GM21786 (cell line): ENCODE results near the gene MRTFA.
A peak's percentile ranks its signal among the peaks of the same experiment; 100 is the strongest.
"Not testable (repeated sequence)": the region's sequence is repeated elsewhere in the genome, so short reads cannot be mapped to it uniquely, and the experiment has no call there.

ENCODE experiments used
- ATAC-seq: cut with Tn5 transposase; IDR thresholded peaks from one replicate; pipeline ENCODE4 v1.9.1; 2021; ENCODE audit not compliant: unreplicated experiment

MRTFA gene

DNA sequence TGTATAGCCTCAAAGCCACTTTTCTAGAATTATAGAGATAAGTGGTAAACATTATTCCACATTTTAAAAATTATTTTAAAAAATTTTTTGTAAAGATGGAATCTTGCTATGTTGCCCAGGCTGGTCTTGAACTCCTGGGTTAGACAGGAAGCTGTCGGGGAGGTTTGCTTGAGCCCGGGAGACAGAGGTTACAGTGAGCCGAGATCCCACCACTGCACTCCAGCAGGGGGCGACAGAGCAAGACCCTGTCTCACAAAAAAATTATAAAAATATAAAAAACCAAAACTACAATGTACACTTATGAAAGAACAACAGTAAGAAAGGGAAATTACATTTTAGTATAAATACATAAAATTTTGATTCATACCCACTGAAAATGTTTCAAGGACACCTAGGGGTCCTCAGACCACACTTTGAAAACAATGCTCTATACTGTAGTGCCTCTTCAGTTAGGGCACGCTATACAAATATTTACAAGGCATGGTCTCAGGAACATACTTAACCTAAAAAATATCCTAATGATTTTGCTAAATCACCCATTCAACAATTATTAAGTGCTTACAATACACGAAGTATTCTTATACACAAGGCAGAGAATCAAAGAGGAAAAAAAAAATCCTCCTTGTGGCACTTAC, 111.2 kb downstream of the MRTFA start:
- no peak for ATAC-seq

DNA sequence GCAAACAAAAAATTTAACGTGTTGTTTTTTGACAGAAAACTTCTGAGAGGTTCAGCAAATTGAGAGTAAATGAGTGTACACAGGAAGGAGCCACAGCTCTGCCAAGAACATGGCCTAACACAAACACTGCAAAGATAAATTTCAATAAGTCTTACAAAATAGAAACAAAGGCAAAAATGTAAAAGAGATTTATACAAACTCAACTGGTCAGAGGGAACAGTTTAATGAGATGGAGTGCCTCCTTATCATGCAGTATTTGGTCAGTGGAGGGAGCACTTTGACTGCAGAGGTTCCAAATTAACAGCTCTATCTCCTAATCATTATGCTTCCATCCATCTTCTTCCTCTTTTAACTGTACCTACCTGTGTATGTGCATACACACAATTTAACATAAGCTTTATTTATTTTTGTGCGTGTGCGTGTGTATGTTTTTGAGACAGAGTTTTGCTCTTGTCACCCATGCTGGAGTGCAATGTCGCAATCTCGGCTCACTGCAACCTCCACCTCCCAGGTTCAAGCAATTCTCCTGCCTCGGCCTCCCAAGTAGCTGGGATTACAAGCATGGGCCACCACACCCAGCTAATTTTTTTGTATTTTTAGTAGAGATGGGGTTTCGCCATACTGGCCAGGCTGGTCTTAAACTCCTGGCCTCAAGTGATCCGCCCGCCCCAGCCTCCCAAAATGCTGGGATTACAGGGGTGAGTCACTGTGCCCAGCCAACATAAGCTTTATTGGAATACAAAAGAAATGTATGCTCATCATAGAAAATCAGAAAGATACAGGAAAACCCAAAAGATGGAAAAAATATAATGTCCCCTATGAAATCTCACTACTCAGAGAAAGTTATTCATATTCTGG, 111.9 kb downstream of the MRTFA start:
- ATAC-seq: no peak

DNA sequence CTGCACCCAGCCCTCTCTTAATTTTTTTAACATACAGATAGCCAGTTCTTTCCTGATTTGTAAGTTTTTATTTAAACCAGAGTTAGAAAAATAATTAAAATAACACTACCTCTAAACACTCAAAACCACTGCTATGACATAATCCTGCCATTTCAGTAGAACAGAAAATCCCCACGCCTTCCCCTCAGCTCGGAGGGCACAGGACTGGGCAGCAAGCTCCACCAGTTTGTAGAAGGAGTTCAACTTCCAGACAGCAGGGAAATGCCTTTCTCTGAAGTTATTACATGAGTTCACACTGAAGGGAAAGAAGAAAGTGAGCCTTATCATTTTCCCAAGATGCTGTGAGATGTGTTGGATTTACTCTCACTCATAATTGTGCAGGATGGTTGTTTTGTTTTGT, 114.4 kb downstream of the MRTFA start:
- ATAC-seq: no peak

DNA sequence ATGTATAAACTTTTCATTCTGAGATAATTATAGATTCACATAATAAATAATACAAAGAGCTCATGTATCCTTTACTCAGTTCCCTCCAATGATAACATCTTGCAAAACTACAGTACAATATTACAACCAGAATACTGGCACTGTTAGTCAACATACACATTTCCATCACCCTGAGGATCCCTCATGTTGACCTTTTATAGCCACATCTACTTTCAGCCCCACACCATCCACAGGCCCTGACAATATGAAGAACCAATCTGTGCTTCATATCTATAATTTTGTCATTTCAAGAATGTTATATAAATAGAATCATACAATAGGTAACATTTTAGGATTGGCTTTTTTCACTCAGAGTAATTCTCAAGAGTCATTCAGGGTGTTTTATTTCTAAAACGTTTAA, 115.5 kb downstream of the MRTFA start:
- ATAC-seq: no peak

- ATAC-seq: no peak
Measured at GRCh38 chr22:40520562-40520961, 116.0 kb downstream of the MRTFA start.

- ATAC-seq: no peak
Measured at GRCh38 chr22:40519948-40520331, 116.6 kb downstream of the MRTFA start.

DNA sequence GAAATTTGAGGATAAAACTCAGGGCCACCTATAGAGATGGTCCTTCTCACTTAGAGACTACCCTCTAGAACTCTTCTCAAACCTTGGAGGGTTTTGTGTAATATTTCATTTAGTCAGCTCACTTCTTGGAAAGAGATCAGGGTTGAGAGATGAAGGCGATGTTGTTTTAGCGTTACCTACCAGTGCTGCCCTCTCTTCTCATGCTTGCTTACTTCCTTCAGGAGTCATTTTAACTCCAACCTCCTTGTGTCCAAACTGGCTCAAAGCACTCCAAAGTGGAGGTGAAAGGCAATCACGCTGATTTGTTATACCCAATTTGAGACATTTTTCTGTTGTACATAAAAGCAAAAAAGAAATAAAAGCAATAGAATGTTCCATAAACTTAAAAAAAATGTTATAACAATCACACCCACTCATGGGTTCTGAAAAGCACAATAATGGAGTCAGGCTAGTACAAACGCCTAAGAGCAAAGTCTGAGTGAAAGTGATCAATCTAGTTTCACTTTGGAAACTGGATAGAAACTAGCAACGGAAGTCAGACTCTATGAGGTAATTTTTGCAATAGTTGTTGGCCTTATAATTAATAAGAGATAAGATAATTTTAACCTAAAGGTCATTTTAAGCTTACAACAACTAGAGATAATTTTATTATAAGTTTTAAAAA, 117.1 kb downstream of the MRTFA start:
- ATAC-seq: peak; percentile 53

DNA sequence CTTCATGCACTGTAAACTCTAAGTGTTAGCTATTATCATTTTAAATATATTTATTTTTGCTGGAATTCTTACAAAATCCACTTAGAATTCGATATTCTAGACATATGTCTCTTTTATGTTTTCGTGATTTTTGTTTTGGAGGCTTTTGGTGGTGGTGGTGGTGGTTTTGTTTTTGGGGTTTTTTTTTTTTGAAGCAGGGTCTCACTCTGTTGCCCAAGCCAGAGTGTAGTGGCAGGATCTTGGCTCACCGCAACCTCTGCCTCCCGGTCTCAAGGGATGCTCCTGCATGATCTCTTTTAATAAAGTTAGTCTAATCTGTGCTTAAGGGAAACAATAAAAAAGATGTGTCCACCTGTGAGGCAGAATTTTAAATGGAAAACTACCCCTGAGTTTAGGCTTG, 117.7 kb downstream of the MRTFA start:
- ATAC-seq: no peak

GRCh38 chr22:40517631-40518030, 118.9 kb downstream of the MRTFA start:
- no peak for ATAC-seq

DNA sequence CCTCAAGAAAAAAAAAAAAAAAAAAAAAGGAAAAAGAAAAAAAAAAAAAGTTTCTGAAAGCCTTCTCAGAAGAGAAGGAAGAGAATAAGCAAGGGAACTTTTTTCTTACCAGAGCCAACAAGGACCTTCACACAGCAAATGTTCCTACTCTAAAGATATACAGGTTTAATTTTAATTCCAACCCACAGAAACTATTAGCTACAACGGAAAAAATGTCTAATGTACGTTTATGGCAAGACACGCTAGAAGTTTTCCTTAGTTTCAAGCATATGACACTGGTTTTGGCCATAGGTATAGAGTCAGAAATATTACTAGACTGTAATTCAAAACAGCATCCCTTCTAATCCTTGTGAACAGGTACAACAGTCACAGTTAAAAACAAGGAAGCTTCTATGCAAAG, 120.1 kb downstream of the MRTFA start:
- no peak for ATAC-seq

- no peak for ATAC-seq
Measured at GRCh38 chr22:40512426-40513136, 123.9 kb downstream of the MRTFA start.

GRCh38 chr22:40511604-40512003, 124.9 kb downstream of the MRTFA start:
- no peak for ATAC-seq

DNA sequence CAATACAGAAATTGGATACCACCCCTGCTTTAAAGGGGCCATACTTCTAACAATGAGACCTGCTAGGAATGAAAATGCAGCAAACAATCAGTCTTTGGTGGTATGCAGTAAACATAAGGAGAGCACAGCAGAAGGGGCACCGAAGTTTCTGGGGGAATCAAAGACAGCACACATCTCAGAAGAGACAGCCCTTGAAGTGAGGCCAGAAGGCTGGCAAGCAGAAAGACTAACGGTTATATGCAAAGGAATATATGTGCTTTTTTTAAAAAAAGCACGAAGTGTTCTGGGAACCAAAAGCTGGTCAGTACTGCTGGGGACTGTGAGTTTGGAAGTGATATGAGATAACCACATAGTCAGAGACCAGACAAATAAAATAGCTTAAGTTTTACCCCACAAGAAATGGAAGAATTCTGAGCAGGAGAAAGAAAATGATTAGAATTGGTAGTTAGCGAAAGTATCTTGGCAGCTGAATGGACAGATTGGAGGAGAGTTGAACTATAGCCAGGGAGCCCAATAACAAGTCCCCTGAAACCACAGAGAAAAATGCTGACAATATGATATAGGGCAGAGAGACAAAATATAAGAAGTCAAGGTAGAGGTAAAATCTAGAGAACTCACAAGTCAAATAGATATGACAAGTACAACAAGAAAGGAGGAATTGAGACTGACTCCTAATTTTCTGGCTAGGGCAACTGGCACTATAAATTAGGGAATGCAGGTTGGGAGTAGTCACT, 125.7 kb downstream of the MRTFA start:
- no peak for ATAC-seq

DNA sequence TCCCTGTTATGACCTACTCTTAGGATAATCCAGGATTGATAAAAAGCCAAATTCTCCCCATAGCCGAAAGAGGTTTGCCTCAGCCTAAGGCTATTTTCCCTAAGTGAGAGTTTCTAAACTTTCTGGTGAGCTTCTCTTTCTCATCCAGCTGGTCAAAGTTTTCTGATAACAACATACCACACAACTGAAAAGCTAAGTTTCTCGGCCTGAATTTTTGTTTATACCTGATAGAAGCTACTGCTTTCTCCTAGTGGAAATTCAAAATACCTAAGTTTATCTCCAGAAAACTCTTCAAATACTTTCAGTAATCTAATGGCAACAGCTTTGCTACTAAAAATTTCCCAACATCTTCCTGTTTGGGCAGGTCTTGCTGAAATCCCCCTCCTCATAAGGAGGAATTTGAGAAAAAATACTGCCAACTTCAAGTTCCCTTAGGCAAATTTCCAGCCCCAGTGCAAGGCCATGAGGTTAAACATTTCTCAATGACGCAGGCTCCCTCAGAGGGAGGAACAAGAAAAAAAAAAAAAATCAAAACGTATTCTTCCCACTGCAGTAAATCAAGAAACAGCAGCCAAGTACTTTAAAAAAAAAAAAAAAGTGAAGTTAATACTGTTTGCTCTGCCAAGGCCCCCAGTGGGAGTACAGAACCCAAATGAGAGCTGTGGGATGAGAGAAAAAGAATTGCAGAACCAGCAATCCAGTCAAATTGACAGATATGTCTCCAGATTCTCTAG, 127.0 kb downstream of the MRTFA start:
- no peak for ATAC-seq

DNA sequence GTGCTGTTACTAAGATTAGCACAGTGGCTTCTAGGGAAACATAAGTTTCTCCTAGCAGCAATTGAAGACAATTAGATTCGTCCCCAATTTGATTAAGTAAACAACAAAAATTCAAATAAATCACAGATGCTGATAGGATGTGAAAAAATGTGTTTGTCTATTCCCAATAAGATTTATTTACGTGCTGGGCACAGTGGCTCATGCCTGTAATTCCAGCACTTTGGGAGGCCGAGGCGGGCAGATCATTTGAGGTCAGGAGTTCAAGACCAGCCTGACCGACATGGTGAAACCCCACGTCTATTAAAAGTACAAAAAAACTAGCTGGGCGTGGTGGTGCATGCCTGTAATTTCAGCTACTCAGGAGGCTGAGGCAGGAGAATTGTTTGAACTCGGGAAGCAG, 128.5 kb downstream of the MRTFA start:
- not testable (repeated sequence) for ATAC-seq

GRCh38 chr22:40507491-40507890, 129.0 kb downstream of the MRTFA start:
- no peak for ATAC-seq

DNA sequence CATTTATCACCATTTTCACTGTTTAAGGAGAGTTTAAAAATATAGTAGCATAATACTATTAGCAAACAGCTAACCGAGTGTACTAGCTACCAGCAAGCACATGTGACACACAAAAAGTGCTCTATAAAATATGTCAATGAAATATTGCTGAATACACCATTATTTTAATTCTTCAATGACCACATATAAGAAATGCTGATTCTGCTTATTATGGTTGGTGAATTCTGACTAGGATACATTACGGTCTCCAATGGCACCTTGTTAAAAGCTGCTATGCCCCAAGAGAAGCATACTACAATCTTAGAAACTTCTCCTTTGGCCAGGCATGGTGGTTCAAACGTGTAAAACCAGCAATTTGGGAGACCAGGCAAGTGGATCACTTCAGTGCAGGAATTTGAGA, 129.8 kb downstream of the MRTFA start:
- ATAC-seq: no peak

- ATAC-seq: no peak
Measured at GRCh38 chr22:40504285-40505249, 132.0 kb downstream of the MRTFA start.

GRCh38 chr22:40502919-40503318, 133.6 kb downstream of the MRTFA start:
- no peak for ATAC-seq
